Mammary epithelial cell (primary cell): Measurements from ENCODE around the gene FHIT.

Experiments
- EZH2 ChIP-seq: IDR thresholded peaks from 2 replicates; pipeline ENCODE4 v1.6.1; 2012; ENCODE audit warnings: low read length, inconsistent platforms, borderline replicate concordance
- TF ChIP-seq, protein P1 (sequence below), 2 donors: IDR thresholded peaks in 1 of 2; conservative IDR thresholded peaks in 1 of 2; 2 replicates each; pipeline ENCODE4 v1.5.1; 2011 to 2012; ENCODE audit warnings: inconsistent platforms in 2 of 2, low read length in 2 of 2, mild to moderate bottlenecking in 2 of 2, control low read depth in 1 of 2, low read depth in 1 of 2; ENCODE audit not compliant: insufficient read depth in 1 of 2; ENCODE audit errors: extremely low read depth in 1 of 2

DNA sequence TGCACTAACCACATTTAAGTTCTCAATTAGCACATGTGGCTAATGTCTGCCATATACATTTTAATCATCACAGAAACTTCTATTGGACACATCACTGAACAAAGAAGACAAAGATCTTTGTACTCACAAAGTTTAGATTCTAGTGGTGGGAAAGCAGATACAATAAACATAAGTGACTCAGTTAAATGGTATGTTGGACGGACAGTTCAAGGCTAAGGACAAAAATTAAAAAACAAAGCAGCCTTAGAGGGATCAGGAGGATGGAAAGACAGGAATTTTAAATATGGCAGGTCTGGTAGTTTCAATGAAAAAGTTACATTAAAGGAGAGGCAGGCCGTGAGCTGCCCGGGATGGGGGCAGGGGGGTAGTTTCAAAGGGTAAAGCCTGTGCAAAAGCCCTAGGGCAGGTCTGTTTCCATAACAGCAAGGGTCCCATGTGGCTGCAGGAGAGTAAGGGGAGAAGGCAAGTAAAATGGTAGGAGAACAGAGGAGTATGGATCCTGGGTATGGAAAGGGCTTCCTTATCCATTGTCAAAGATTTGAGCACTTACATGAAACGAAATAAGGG lies 220.7 kb downstream of the FHIT start:
- TF ChIP-seq EZH2, result no peak
- TF ChIP-seq, protein P1, sequence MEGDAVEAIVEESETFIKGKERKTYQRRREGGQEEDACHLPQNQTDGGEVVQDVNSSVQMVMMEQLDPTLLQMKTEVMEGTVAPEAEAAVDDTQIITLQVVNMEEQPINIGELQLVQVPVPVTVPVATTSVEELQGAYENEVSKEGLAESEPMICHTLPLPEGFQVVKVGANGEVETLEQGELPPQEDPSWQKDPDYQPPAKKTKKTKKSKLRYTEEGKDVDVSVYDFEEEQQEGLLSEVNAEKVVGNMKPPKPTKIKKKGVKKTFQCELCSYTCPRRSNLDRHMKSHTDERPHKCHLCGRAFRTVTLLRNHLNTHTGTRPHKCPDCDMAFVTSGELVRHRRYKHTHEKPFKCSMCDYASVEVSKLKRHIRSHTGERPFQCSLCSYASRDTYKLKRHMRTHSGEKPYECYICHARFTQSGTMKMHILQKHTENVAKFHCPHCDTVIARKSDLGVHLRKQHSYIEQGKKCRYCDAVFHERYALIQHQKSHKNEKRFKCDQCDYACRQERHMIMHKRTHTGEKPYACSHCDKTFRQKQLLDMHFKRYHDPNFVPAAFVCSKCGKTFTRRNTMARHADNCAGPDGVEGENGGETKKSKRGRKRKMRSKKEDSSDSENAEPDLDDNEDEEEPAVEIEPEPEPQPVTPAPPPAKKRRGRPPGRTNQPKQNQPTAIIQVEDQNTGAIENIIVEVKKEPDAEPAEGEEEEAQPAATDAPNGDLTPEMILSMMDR (conservative IDR thresholded peaks at IDR 0.05 in 1 of 2, IDR thresholded peaks at IDR 0.05 in 1 of 2; ENCODE audit: extremely low read depth in 1 of 2, insufficient read depth in 1 of 2, low read depth in 1 of 2, low read length in 2 of 2), result no peak
